ENCODE results near the gene TBL3. TPM values are rescaled to one million over a fixed set of nuclear protein-coding genes. Genes with fewer than 3 reads are reported as not detected.

The TBL3 gene
- total RNA-seq, 1 experiment from 2014 or later, result 34.7 TPM

DNA sequence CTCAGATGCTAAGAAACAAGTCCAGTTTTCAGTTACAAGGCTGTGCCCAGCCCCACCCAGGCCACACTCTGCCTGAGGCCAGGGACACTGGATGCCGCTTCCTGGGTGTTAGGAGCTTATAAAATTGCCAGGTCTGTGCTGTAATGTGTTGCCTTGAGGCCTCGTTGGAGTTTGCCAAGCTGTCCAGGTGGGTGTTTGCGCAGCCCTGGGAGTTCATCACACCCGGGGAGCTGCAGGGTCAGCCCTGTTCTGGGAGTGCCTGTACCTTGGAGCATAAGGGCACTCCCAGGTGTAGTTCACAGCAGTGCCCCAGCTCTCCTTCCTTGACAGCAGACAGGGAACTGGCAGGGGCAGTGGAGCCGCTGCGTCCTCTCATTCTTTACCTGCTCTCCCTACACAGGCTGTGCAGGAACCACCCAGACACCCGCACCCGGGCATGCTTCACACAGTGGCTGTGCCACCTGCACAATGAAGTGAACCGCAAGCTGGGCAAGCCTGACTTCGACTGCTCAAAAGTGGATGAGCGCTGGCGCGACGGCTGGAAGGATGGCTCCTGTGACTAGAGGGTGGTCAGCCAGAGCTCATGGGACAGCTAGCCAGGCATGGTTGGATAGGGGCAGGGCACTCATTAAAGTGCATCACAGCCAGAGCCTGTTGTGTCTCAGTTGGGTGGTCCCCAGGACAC lies 13.8 kb downstream of the TBL3 start:
- H3K4me1 ChIP-seq, result peaks cover 21% of the 10 kb centered on the region
- CTCF ChIA-PET, result no interaction called here

DNA sequence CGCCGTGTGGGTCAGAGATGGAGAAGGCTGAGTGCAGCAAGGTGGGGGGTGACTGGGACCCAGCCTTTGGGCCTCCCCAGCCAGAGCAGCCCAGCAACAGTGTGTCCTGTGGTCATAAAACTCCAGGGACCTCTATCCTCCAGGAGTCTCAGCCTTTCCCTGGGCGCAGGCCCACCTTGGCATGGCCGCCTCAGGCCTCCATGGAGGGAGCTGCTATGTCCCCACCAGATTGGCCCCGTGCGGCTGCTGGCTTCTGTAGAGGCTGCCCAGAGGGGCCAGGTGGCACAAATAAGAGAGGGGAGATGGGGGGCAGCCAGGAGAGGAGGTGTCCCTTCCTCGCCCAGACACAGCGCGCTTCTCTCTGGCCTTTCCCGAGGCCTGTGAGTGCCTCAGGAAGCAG lies 15.3 kb downstream of the TBL3 start:
- no peaks in the 10 kb centered on the region for H3K27me3 Mint-ChIP-seq (ENCODE audit: insufficient read depth, unreplicated experiment)
- TF ChIP-seq, protein P1, sequence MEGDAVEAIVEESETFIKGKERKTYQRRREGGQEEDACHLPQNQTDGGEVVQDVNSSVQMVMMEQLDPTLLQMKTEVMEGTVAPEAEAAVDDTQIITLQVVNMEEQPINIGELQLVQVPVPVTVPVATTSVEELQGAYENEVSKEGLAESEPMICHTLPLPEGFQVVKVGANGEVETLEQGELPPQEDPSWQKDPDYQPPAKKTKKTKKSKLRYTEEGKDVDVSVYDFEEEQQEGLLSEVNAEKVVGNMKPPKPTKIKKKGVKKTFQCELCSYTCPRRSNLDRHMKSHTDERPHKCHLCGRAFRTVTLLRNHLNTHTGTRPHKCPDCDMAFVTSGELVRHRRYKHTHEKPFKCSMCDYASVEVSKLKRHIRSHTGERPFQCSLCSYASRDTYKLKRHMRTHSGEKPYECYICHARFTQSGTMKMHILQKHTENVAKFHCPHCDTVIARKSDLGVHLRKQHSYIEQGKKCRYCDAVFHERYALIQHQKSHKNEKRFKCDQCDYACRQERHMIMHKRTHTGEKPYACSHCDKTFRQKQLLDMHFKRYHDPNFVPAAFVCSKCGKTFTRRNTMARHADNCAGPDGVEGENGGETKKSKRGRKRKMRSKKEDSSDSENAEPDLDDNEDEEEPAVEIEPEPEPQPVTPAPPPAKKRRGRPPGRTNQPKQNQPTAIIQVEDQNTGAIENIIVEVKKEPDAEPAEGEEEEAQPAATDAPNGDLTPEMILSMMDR (IDR thresholded peaks at IDR 0.05; ENCODE audit: insufficient read depth in 1 of 2, low read depth in 1 of 2, low read length in 1 of 2, severe bottlenecking in 1 of 2, unreplicated experiment in 1 of 2), result no peak
- DNase-seq, result no peak
- peaks cover 14% of the 10 kb centered on the region for H3K4me1 Mint-ChIP-seq (ENCODE audit: low read depth, unreplicated experiment)
- Histone ChIP-seq H3K4me1 (peaks cover 23% of the 10 kb centered on the region), H3K4me3 (ENCODE audit: low read depth, low read length) (no peak overlapping the region), H3K9me3 (no peaks in the 10 kb centered on the region), H3K36me3 (ENCODE audit: control insufficient read depth, insufficient read depth, low read length) (peaks cover 5% of the 10 kb centered on the region; the same call in 1 of the 2 replicates), H3K27me3 (replicated peaks; ENCODE audit: control insufficient read depth, insufficient read depth, low read length) (no peaks in the 10 kb centered on the region)
- ChIA-PET POLR2A (no interaction called here), CTCF (no interaction called here)
- peaks cover 25% of the 10 kb centered on the region for H3K36me3 Mint-ChIP-seq (ENCODE audit: insufficient read depth, unreplicated experiment)
- H3K27ac Mint-ChIP-seq (ENCODE audit: unreplicated experiment), result no peak overlapping the region
- intact Hi-C loops (cut with micrococcal nuclease; ENCODE audit: unreplicated experiment), result no loop called here
- BruUV-seq (replicated peaks), result no TSS peak
- peak overlapping the region; percentile 33 for H3K4me3 Mint-ChIP-seq (ENCODE audit: unreplicated experiment)
- no peaks in the 10 kb centered on the region for H3K9me3 Mint-ChIP-seq (ENCODE audit: unreplicated experiment)

More for the DNA sequence above, 13.8 kb downstream of the TBL3 start:
- POLR2A ChIA-PET, result no interaction called here
- peaks cover 34% of the 10 kb centered on the region for H3K36me3 Mint-ChIP-seq (ENCODE audit: insufficient read depth, unreplicated experiment)
- no TSS peak for BruUV-seq (replicated peaks)
- Histone ChIP-seq H3K36me3 (ENCODE audit: control insufficient read depth, insufficient read depth, low read length) (peaks cover 5% of the 10 kb centered on the region; the same call in 1 of the 2 replicates), H3K27me3 (replicated peaks; ENCODE audit: control insufficient read depth, insufficient read depth, low read length) (no peaks in the 10 kb centered on the region), H3K4me3 (ENCODE audit: low read depth, low read length) (peak overlapping the region; percentile 74), H3K9me3 (no peaks in the 10 kb centered on the region)
- H3K27ac Mint-ChIP-seq (ENCODE audit: unreplicated experiment), result no peak overlapping the region
- H3K4me1 Mint-ChIP-seq (ENCODE audit: low read depth, unreplicated experiment), result peaks cover 14% of the 10 kb centered on the region
- H3K4me3 Mint-ChIP-seq (ENCODE audit: unreplicated experiment), result peak overlapping the region; percentile 83
- H3K27me3 Mint-ChIP-seq (ENCODE audit: insufficient read depth, unreplicated experiment), result no peaks in the 10 kb centered on the region
- H3K9me3 Mint-ChIP-seq (ENCODE audit: unreplicated experiment), result no peaks in the 10 kb centered on the region
- intact Hi-C loops (cut with micrococcal nuclease; ENCODE audit: unreplicated experiment), result no loop called here
- no peak for DNase-seq
- TF ChIP-seq, protein P1 (IDR thresholded peaks at IDR 0.05; ENCODE audit: insufficient read depth in 1 of 2, low read depth in 1 of 2, low read length in 1 of 2, severe bottlenecking in 1 of 2, unreplicated experiment in 1 of 2), result no peak

DNA sequence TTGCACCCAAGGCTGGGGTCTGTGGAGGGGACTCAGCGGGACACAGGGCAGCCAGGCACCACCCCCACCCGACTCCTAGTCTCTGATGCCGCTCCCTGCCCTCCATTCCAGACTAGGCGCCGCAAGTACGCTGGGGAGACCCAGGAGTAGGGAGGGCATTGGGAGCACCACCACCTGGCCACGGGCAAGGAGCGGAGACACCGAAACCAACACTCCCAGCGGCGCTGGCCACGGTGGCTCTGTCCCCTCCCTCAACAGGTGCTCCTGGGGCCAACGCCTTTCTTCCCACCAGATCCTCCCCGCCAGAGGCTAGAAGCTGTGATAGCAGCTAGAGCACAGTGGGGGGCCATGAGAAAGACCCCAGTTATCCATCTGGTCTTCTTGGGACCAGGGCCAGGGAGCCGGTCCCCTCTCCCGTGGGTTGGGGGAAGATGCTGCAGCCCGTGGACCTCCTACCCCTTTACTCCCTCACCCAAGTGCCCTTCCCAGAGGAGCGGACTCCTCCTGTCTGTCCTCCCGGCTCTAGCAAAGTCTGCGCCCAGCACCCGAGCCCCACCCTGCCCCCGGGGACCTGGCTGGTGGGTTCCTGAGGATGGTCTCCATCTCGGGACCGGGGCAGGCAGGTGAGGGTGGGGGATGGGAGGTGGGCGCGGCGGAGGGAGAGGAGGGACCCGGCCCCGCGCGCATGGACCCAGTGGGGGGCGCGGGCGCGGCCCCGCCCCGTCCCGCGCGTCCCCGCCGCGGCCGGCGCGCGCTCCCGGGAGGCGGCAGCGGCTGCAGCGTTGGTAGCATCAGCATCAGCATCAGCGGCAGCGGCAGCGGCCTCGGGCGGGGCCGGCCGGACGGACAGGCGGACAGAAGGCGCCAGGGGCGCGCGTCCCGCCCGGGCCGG lies 17.6 kb downstream of the TBL3 start, which contains the start of gene SYNGR3:
Gene SYNGR3 (plus strand): TSS at position 762 of the 892 bp plus-strand sequence. CDS start 133 bp downstream, outside the sequence.
- Histone ChIP-seq H3K4me1 (peaks cover 18% of the 10 kb centered on the region), H3K27me3 (replicated peaks; ENCODE audit: control insufficient read depth, insufficient read depth, low read length) (no peaks in the 10 kb centered on the region), H3K9me3 (no peaks in the 10 kb centered on the region), H3K4me3 (ENCODE audit: low read depth, low read length) (peak within 1 kb of the TSS; percentile 51), H3K36me3 (ENCODE audit: control insufficient read depth, insufficient read depth, low read length) (peaks cover 5% of the 10 kb centered on the region; the same call in 1 of the 2 replicates)
- peak within 1 kb of the TSS; percentile 54 for H3K27ac Mint-ChIP-seq (ENCODE audit: unreplicated experiment)
- POLR2A ChIA-PET, result interaction anchor here (1.3 kb wide), 1 partner anchor 25 kb away, joined by 6 read pairs; the partner anchor contains the start of gene RPS2
- DNase-seq, result peak in 1 of 2 experiments; percentile 46
- no peaks in the 10 kb centered on the region for H3K27me3 Mint-ChIP-seq (ENCODE audit: insufficient read depth, unreplicated experiment)
- H3K4me3 Mint-ChIP-seq (ENCODE audit: unreplicated experiment), result peak within 1 kb of the TSS; percentile 70
- H3K36me3 Mint-ChIP-seq (ENCODE audit: insufficient read depth, unreplicated experiment), result peaks cover 8% of the 10 kb centered on the region
- BruUV-seq (replicated peaks), result no TSS peak
- no peaks in the 10 kb centered on the region for H3K9me3 Mint-ChIP-seq (ENCODE audit: unreplicated experiment)
- H3K4me1 Mint-ChIP-seq (ENCODE audit: low read depth, unreplicated experiment), result peaks cover 7% of the 10 kb centered on the region
- intact Hi-C loops (cut with micrococcal nuclease; ENCODE audit: unreplicated experiment), result no loop called here
- CTCF ChIA-PET, result interaction anchor here (0.7 kb wide), 1 partner anchor 25 kb away, joined by 3 read pairs; the partner anchor contains the start of gene RPS2
- TF ChIP-seq, protein P1 (IDR thresholded peaks at IDR 0.05; ENCODE audit: insufficient read depth in 1 of 2, low read depth in 1 of 2, low read length in 1 of 2, severe bottlenecking in 1 of 2, unreplicated experiment in 1 of 2), result no peak

Measured in Caco-2 (cell line).